HG02763 (cell line): ENCODE data around the gene C2CD2L.
"Not testable (repeated sequence)": the region's sequence is repeated elsewhere in the genome, so short reads cannot be mapped to it uniquely, and the experiment has no call there.

ENCODE experiments used
- ATAC-seq: cut with Tn5 transposase; IDR thresholded peaks from one replicate; pipeline ENCODE4 v1.9.1; 2021; ENCODE audit warnings: mild to moderate bottlenecking, moderate library complexity; ENCODE audit not compliant: unreplicated experiment

The C2CD2L gene

GRCh38 chr11:119092880-119093842 lies 14.0 kb upstream of the C2CD2L start:
- no peak for ATAC-seq

- ATAC-seq, result peak; percentile 2
Measured at GRCh38 chr11:119093942-119094815, 13.0 kb upstream of the C2CD2L start.

GRCh38 chr11:119094816-119095065 lies 12.4 kb upstream of the C2CD2L start:
- peak; percentile 34 for ATAC-seq

GRCh38 chr11:119095066-119095880 lies 11.9 kb upstream of the C2CD2L start:
- ATAC-seq, result peak; percentile 81

- ATAC-seq, result no peak
Measured at GRCh38 chr11:119099711-119100110, 7.4 kb upstream of the C2CD2L start.

- ATAC-seq, result no peak
Measured at GRCh38 chr11:119100246-119100970, 6.7 kb upstream of the C2CD2L start.

GRCh38 chr11:119100994-119101758 lies 6.0 kb upstream of the C2CD2L start:
- peak; percentile 23 for ATAC-seq

GRCh38 chr11:119101759-119102423 lies 5.3 kb upstream of the C2CD2L start, which contains the start of gene DPAGT1:
Gene DPAGT1 (minus strand): TSS chr11:119101853. CDS start chr11:119101655, 198 bp downstream.
- ATAC-seq, result peak; percentile 84

GRCh38 chr11:119103161-119103664 lies 3.9 kb upstream of the C2CD2L start:
- ATAC-seq, result not testable (repeated sequence)

- no peak for ATAC-seq
Measured at GRCh38 chr11:119103793-119104192, 3.4 kb upstream of the C2CD2L start.

GRCh38 chr11:119107538-119108145 lies 498 bp downstream of the C2CD2L start:
- peak; percentile 23 for ATAC-seq

- ATAC-seq, result no peak
Measured at GRCh38 chr11:119108146-119108856, 1.2 kb downstream of the C2CD2L start.

- no peak for ATAC-seq
Measured at GRCh38 chr11:119108857-119109221, 1.7 kb downstream of the C2CD2L start.

- ATAC-seq, result no peak
Measured at GRCh38 chr11:119109843-119110242, 2.7 kb downstream of the C2CD2L start.

GRCh38 chr11:119110439-119110838 lies 3.3 kb downstream of the C2CD2L start:
- no peak for ATAC-seq

GRCh38 chr11:119111361-119111925 lies 4.3 kb downstream of the C2CD2L start:
- ATAC-seq, result no peak

- ATAC-seq, result no peak
Measured at GRCh38 chr11:119112314-119113020, 5.3 kb downstream of the C2CD2L start.
